ENCODE results near the gene RNF41. TPM values are rescaled to one million over a fixed set of nuclear protein-coding genes. Genes with fewer than 3 reads are reported as not detected.
"Not testable (repeated sequence)": the region's sequence is repeated elsewhere in the genome, so short reads cannot be mapped to it uniquely, and the experiment has no call there.

Gene RNF41
- total RNA-seq, result 78.1 TPM

DNA sequence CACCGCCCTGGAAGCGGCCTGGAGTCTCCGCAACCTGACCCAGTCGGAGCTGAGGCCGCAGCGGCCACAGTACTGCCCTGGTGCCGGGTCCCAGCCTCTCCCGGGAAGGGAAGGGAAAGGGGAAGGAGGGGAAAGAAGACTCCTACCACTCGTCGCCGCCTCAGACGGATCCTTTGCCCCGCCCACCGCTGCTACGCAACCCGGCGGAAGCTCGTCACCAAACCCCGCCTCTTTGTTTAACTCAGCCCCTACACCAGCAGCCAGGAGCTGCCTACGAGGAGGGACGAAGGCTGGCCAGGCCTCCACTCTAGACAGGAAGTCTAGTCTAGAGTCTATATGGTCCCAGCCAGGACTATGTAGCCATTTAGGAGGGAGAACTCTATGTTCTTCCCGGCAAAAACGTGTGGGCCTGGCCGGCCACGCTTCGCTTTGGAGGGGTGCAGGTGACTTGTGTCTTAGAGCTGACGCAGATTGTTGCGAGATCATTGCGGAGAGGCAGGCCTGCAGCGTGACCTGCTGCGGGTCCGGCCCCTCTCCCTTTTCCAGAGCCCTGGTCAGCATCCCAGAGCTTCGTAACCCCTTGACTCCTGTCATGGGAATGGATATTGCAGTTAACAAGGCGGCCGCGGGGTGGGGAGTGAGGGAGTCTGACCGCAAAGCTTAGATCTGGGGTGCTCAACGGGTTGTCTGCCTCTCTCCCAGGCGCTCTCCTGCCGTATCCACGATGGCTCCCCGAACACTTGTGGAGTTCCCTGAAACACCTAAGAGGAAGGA lies at the start of gene RNF41:
Gene RNF41, minus strand, starts transcription at position 166 of the 774 bp plus-strand sequence. CDS start 7,875 bp downstream, outside the sequence.
- DNase-seq, result peak; percentile 96

DNA sequence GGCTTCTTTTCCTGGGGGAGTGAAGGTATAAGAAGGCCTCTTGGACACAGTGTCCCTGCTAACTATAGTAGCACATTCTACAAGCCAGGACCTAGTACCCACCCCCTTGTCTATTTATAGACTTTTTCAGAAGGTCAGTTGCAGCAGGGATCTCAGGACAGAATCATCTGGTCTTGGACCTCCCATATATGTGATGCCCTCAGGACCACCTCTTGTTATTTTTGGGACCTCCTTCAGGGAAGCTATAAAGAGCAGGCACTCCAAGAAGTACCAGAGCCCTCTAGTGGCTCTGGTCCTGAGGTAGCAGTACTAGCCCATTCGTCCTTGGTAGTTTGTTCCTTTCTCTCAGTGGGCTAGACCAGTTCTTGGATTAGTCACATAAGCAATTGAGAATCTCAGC lies 49.3 kb upstream of the RNF41 start:
- DNase-seq, result no peak

DNA sequence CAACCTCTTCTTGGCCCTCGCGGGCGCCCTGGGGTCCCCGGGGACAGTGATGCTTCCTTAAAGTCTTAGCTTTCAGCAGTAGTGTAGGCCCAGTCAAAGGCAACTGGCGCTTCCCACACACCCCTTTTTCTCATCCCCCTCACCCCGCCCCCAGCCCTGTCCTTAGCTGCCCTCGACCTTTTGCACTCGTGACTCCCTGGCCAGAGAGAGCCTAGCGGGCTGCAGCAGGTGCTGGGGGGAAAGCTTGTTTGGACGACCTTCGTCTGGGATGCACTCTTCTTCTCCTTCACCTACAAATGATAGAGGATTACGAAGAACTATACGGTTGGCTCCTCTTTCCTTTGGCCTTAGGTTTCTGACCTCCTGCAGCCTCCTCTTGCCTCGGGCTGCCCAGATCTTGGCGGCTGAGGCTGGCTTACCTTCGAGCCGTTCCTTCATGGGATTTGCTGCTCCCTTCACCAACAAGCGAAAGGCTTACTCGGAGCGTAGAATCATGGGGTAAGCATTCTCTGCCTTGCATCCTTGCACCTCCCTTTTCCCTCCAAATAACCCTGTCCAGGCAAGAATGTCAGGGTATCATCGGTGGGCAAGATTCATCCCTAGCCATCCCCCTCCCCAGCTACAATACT lies 45.8 kb upstream of the RNF41 start:
- DNase-seq, result no peak

DNA sequence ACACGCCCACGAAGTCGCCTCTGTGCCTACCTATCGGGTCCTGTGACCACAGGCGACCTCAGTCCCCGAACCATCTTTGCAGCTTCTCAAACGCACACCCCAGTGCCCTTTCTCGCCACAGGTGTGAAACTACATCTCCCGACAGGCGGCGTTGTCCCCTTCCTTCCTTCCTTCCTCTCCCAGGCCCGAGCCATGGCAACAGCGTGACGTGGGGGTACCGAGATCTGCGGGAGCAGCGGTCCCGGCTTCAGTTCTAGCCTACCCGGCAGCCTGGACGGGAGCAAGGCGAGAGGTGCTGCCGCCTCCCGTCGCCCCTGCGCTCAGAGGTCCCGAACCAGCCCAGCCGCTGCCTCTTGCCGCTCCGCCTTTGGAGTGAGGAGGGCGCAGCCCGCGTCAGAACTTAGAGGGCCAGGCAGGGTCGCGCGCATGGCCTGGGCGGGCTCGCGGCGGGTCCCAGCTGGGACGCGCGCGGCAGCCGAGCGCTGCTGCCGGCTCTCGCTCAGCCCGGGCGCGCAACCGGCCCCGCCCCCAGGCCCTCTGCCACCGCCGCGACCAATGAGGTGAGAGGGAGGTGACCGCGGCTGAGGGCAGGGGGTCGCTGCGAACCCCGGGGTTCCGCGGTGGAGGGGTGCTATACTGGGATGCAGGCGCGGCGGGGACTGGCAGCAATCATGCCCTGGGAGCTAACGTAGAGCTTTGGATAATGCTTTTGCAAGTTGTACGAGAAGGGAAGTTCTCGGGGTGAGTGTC lies 45.1 kb upstream of the RNF41 start, which contains the start of gene COQ10A:
Gene COQ10A, plus strand, starts transcription at position 250 of the 750 bp plus-strand sequence. Its CDS starts 177 bp downstream, at position 427.
- peak; percentile 86 for DNase-seq

DNA sequence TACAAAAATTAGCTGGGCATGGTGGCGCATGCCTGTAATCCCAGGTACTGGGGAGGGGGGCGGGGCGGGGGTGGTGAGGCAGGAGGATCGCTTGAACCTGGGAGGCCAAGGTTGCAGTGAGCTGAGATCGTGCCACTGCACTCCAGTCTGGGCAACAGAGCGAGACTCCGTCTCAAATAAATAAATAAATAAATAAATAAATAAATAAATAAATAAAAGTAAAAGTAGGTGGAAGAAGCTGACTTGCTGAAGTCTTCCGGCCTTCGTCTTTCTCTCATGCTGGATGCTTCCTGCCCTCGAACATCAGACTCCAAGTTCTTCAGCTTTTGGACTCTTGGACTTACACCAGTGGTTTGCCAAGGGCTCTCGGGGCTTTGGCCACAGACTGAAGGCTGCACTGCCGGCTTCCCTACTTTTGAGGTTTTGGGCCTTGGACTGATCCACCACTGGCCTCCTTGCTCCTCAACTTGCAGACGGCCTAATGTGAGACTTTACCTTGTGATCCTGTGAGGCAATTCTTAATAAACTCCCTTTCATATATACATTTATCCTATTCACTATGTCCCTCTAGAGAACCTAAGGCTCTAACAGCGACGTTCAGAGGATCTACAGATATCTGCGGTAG lies 44.5 kb upstream of the RNF41 start:
- not testable (repeated sequence) for DNase-seq

GRCh38 chr12:56262955-56263354 lies 41.2 kb upstream of the RNF41 start:
- DNase-seq, result not testable (repeated sequence)

DNA sequence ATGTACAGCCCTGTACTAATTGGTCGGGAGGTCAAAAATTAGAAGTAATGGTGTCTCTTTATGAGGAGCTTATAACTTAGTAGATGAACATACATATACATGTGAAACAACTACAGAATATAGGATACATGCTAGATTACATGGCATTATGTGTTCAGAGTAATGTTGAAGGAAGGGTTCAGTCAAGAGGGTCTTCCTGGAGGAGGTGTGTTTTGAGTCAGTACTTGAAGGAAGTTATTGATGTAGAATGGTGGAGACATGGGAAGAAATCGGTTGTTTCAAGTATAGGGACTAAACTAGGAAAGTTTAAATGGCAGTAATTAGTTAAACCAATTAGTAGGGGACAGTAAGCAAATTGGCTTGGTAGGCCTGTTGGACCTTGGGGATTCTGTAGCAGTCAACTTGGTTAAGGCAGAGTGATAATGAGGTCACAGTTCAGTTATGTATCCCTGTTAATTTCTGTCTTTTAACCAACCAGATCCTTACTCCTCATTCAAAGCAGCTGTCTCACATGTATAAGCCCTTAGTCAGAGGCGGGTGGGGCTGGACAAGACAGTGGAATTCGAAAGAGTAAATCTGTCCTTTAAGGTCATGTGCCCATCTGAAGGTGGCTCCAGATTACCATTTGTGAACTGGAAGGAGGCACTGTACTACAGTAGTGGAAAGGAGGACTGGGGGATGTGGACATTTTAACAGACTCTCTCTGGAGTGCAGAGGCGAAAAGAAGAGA lies 39.9 kb upstream of the RNF41 start:
- no peak for DNase-seq

DNA sequence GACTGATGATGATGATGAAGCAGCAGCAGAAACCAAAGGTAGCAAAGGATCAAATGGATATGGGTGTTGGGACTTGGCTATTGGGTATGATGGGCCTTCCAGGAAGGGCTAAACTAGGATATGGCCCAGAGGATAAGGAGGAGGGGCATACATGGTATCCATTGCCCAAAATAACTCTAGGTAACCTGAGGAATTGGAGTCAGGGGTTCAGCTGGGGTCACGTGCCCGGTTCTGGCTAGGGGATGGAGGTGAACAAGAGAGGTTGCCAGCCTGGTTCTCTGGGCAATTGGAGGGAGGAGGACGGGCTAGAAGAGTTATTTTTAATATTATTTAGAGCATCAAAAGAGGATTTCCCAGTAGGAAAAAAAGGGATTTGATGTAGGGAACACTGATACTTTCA lies 39.2 kb upstream of the RNF41 start:
- no peak for DNase-seq

DNA sequence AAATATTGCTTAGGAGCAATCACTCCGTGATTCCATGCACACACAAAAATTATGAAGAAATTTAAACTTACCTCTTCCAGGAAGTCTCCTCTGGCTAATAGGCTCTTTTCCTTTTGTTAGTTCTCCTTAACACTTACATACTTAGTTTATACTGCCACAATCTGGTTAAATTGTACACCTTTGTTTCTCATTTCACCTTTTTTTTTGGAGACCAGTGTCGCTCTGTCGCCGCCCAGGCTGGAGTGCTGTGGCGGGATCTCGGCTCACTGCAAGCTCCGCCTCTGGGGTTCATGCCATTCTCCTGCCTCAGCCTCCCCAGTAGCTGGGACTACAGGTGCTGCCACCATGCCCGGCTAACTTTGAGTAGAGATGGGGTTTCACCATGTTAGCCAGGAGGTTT lies 38.7 kb upstream of the RNF41 start:
- no peak for DNase-seq

DNA sequence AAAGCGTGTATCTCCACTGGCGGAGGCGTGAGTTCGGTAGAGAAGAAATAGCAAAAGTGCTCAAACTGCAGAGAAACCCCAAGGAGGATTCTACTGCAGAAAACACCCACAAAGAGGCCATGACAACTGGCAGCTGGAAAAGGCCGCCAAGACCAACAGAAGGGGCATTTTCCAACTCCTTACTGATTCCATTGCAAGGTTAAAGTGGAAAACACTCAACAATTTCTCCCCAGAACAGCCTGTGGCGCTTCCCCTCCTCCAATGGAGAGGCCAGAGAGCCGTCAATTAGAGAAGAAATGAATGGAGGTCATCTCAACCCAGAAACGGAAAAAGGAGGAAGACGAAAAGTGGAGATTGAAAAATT lies 37.1 kb upstream of the RNF41 start:
- DNase-seq, result no peak

- DNase-seq, result peak; percentile 66
Observed at GRCh38 chr12:56258068-56258819, 36.5 kb upstream of the RNF41 start, which contains the start of gene ANKRD52. TSS of gene ANKRD52 (minus strand) at chr12:56258384. CDS start at chr12:56258269, 115 bp downstream.

DNA sequence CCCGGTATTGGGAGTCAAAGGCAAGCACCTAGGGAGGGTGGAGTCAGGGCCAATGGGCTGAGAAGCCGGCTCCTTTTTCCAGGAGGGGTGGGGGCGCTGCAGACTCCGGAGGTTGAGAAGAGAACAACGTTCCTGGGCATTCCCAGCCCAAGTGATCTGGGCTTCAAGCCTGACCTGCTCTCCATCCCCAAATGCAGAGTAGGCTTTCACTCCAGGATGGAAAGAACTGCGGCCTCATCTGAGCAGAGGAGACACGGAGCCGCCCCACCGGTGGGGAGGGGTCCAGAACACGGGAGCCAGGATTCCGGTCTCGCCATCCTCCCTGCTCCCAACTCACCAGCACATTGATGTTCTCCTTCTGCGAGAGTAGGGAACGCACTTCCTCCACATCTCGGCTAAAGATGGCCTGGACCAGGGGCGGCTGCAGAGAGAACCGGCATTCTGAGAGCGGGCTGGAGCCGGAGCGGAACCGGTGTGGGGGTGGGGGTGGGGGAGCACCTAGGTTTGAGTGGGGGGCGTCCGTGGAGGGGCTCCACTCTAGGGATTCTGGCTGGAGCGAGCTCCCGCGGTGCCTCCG lies 35.9 kb upstream of the RNF41 start:
- no peak for DNase-seq

DNA sequence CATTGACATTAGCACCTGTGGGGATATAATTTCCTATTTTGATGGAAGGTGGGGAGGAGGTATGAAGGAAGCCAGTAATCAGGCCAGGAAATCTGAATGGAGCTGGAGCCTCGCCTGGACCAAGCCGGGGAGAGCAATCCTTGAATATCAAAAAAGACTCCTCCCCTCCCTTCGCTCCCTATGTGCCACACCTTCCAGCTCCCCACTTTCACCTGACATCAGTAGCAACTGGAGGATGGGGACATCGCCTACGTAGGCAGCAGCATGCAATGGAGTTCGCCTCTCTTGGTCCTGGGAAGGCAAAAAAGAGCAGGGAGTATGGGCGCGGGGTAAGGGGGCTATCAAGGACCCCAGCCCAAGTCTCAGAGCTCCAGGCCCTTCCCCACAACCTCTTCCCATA lies 35.3 kb upstream of the RNF41 start:
- DNase-seq, result no peak

DNA sequence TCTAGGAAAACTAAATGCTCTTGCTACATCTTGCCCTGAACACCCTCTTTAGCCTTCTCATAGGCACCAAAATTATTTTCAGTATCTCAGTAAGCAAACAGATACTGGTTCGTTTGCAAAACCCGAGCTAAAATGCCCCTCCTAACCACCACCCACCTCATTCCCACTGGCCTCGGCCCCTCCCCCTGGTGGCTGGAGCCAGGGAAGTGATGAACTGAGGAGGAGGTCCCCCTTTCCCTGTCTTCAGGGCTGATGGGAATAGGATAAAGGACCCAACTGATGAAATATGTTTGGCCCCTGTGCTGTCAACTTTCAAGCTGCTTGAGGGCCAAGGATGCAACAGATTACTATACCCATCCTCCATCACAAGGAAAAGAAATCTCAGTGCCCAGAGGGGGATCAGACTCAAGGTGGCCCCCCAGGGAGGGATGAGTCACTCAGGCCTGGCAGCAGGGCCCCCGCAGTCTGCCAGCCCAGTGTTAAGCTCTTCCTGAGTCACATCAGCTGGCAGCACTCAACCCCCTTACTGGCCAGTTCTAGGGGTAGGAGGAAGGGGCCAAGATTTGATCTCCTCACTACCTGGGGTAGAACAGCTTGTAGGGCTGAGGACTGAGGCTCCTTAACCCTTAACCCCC lies 34.7 kb upstream of the RNF41 start:
- DNase-seq, result peak; percentile 21

GRCh38 chr12:56255671-56256070 lies 33.9 kb upstream of the RNF41 start:
- no peak for DNase-seq

DNA sequence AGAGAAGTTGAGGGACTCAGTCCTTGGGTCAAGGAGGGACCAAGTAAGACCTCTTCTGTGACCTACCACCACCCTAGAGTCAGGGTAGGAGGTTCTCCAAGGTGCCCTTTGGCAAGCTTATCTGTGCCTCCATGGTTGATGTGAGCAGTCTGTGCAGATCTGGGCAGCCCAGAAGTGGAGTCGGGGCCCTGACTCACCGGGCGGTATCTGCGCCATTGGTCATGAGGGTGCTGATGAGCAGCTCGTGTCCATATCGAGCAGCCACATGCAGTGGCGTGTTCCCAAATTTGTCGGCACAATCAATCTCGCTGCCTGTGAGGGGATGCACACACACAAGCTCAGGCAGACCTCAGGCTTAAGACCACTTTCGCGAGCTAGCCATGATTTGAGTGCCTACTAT lies 31.4 kb upstream of the RNF41 start:
- DNase-seq, result no peak

DNA sequence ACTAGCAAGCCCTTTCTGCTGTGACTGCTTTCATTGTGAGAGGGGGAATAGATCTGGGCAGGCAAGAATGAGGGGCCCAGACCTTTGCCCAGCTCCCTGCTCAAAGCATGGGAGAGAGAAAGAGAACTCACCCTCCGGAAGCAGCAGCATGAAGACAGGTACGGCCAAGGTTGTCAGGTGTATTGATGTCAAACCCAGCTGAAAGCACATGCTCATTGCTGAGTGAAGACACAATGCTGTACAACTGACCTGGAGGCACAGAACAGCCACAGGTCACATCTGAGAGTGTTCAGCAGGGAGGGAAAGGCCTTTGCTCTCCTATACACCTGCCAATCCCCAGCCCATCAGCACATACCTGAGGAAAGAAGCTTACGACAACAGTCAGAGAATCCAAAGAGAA lies 30.9 kb upstream of the RNF41 start:
- no peak for DNase-seq

GRCh38 chr12:56248711-56249110 lies 27.0 kb upstream of the RNF41 start:
- no peak for DNase-seq

GRCh38 chr12:56247923-56248322 lies 26.2 kb upstream of the RNF41 start:
- DNase-seq, result no peak

GRCh38 chr12:56244494-56244893 lies 22.8 kb upstream of the RNF41 start:
- DNase-seq, result no peak

Data from occipital lobe (tissue), 2 donors.